ENCODE measurements around the gene MGST1. TPM values are rescaled to one million over a fixed set of nuclear protein-coding genes. Genes with fewer than 3 reads are reported as not detected.

The MGST1 gene
- total RNA-seq (2014; rRNA removed; shearing (Covaris generic)) (297 and 354 TPM in 2 replicates), polyA plus RNA-seq (2016; fragmentation: Nextera tagmentation; extraction: Ambion mirVana) (1,275 and 1,400 TPM in 2 replicates)
- long read RNA-seq, transcript MGST1-205 (4 exons, 914 nt): major isoform, 347 of 406 reads
- long read RNA-seq, partial matches to known transcripts: 23 of 406 reads
- long read RNA-seq, other reads (novel, unspliced or antisense): 32 of 406 reads

GRCh38 chr12:16347391-16348298, at the start of gene MGST1:
Gene MGST1, plus strand, starts transcription at chr12:16347645. Its CDS starts 6,608 bp downstream, at chr12:16354253.
- ATAC-seq: peak; percentile 93
- H3K79me2 ChIP-seq (replicated peaks; ENCODE audit: insufficient read depth): peaks cover 63% of the 10 kb centered on the region
- TF ChIP-seq EZH2 (IDR thresholded peaks at IDR 0.05; ENCODE audit: low read depth, unreplicated experiment): no peak
- TF ChIP-seq EZH2phosphoT487 (IDR thresholded peaks at IDR 0.05; ENCODE audit: unreplicated experiment): no peak
- no peak for TF ChIP-seq ZNF331 (CRISPR knock-in tag; IDR thresholded peaks at IDR 0.05; ENCODE audit: low read depth)
- no peak for TF ChIP-seq STAT1 (IDR thresholded peaks at IDR 0.05; ENCODE audit: unreplicated experiment)
- no peak for TF ChIP-seq ZNF462 (CRISPR knock-in tag; IDR thresholded peaks at IDR 0.05)
- TF ChIP-seq CREB1 (CRISPR knock-in tag; IDR thresholded peaks at IDR 0.05; ENCODE audit: low read depth): no peak; the same call in 1 of the 2 replicates
- TF ChIP-seq ETS1 (IDR thresholded peaks at IDR 0.05): no peak
- TF ChIP-seq JUNB (IDR thresholded peaks at IDR 0.05; ENCODE audit: unreplicated experiment): no peak
- peak; percentile 32 for TF ChIP-seq REST (IDR thresholded peaks at IDR 0.05; ENCODE audit: unreplicated experiment)
- no peak for TF ChIP-seq CTCF (conservative IDR thresholded peaks at IDR 0.05; ENCODE audit: low read depth in 2 of 2)
- TF ChIP-seq NANOG (IDR thresholded peaks at IDR 0.05; ENCODE audit: borderline replicate concordance): no peak
- peak; percentile 98 for TF ChIP-seq POLR2AphosphoS5 (IDR thresholded peaks at IDR 0.05; ENCODE audit: low read depth)

More at GRCh38 chr12:16347391-16348298, at the start of gene MGST1:
- no peaks in the 10 kb centered on the region for H3K27me3 ChIP-seq (ENCODE audit: insufficient read depth)
- peak within 1 kb of the TSS; percentile 78 for H3K27ac ChIP-seq (ENCODE audit: low read depth)
- peaks cover 32% of the 10 kb centered on the region for H4K20me1 ChIP-seq (replicated peaks; ENCODE audit: insufficient read depth)
- Mint-ChIP-seq H3K4me3 (peak within 1 kb of the TSS; percentile 95), H3K36me3 (ENCODE audit: low read depth) (peaks cover 35% of the 10 kb centered on the region), H3K9me3 (no peaks in the 10 kb centered on the region; the same call in 2 of the 3 replicates), H3K27me3 (ENCODE audit: insufficient read depth, low read depth, poor library complexity) (peaks cover 2% of the 10 kb centered on the region), H3K4me1 (peaks cover 52% of the 10 kb centered on the region), H3K27ac (peak within 1 kb of the TSS; percentile 94)
- peak within 1 kb of the TSS; percentile 10; the same call in 1 of the 2 replicates for H2AFZ ChIP-seq
- H3K4me1 ChIP-seq (ENCODE audit: insufficient read depth): peaks cover 29% of the 10 kb centered on the region
- H3K4me2 ChIP-seq: peak within 1 kb of the TSS; percentile 86
- peaks cover 9% of the 10 kb centered on the region; the same call in 1 of the 2 replicates for H3K36me3 ChIP-seq (ENCODE audit: insufficient read depth)
- H3F3A ChIP-seq (replicated peaks; ENCODE audit: low read depth): no peaks in the 10 kb centered on the region
- peak; percentile 96 for DNase-seq (ENCODE audit: low spot score)
- H3K9me2 ChIP-seq (ENCODE audit: insufficient read depth): no peaks in the 10 kb centered on the region
- peak within 1 kb of the TSS; percentile 71 for H3K4me3 ChIP-seq
